GM19239 (cell line): ENCODE measurements around the gene HSD17B3.
"Not testable (repeated sequence)": the region's sequence is repeated elsewhere in the genome, so short reads cannot be mapped to it uniquely, and the experiment has no call there.

ENCODE experiments used
- DNase-seq: peaks from one replicate; pipeline ENCODE4 v3.0.0; 2011; ENCODE audit warnings: low spot score; ENCODE audit not compliant: insufficient read length
- FAIRE-seq: peaks from 2 replicates; lab custom pipeline; 2011; peaks lifted over from hg19 to GRCh38; lab: Jason Lieb, UNC

HSD17B3 gene

GRCh38 chr9:96203867-96204501 is 98.0 kb downstream of the HSD17B3 start:
- FAIRE-seq (no peak), DNase-seq (no peak)

GRCh38 chr9:96202971-96203780 is 98.8 kb downstream of the HSD17B3 start:
- DNase-seq (no peak), FAIRE-seq (no peak)

GRCh38 chr9:96201140-96201539 is 100.8 kb downstream of the HSD17B3 start:
- DNase-seq (no peak), FAIRE-seq (no peak)

- FAIRE-seq (no peak), DNase-seq (no peak)
Measured at GRCh38 chr9:96199006-96199405, 103.0 kb downstream of the HSD17B3 start.

- FAIRE-seq (no peak), DNase-seq (no peak)
Measured at GRCh38 chr9:96195541-96195940, 106.4 kb downstream of the HSD17B3 start.

GRCh38 chr9:96193236-96193755 is 108.7 kb downstream of the HSD17B3 start:
- FAIRE-seq (no peak), DNase-seq (no peak)

GRCh38 chr9:96192710-96193109 is 109.3 kb downstream of the HSD17B3 start:
- DNase-seq (no peak), FAIRE-seq (no peak)

- DNase-seq = no peak
- no peak for FAIRE-seq
Measured at GRCh38 chr9:96189995-96190394, 112.0 kb downstream of the HSD17B3 start.

- not testable (repeated sequence) for FAIRE-seq, DNase-seq
Measured at GRCh38 chr9:96189581-96189980, 112.4 kb downstream of the HSD17B3 start.

- DNase-seq (no peak), FAIRE-seq (no peak)
Measured at GRCh38 chr9:96188571-96188970, 113.4 kb downstream of the HSD17B3 start.

- no peak for DNase-seq
- no peak for FAIRE-seq
Measured at GRCh38 chr9:96187151-96187555, 114.8 kb downstream of the HSD17B3 start.

GRCh38 chr9:96186591-96187011 is 115.4 kb downstream of the HSD17B3 start:
- DNase-seq (no peak), FAIRE-seq (no peak)

GRCh38 chr9:96185518-96186156 is 116.3 kb downstream of the HSD17B3 start:
- DNase-seq = no peak
- FAIRE-seq = no peak
